DND-41 (cell line): ENCODE results near the gene GFY.
A peak's percentile ranks its signal among the peaks of the same experiment; 100 is the strongest.

ENCODE experiments used
- ATAC-seq: fragments of 200-7000 bp; cut with Tn5 transposase; 3 replicates; pipeline ENCODE4 v1.9.1; 2021; ENCODE audit warnings: low read depth; ENCODE audit not compliant: insufficient read depth
- DNase-seq: peaks from one replicate; pipeline ENCODE4 v3.0.0-alpha.2; 2020
- H2AFZ ChIP-seq: 2 replicates; pipeline ENCODE4 v1.6.0; 2012; ENCODE audit warnings: low read depth, low read length
- H3K27ac ChIP-seq: 2 replicates; pipeline ENCODE4 v1.5.1; 2012; ENCODE audit warnings: low read length, inconsistent platforms
- H3K27me3 ChIP-seq: fragments of 200-600 bp; sonication (generic); 2 replicates; pipeline ENCODE4 v1.6.0; 2012; ENCODE audit warnings: low read length, mild to moderate bottlenecking, inconsistent platforms; ENCODE audit not compliant: insufficient read depth, poor library complexity
- H3K36me3 ChIP-seq: 2 replicates; pipeline ENCODE4 v1.5.1; 2012; ENCODE audit warnings: low read length, inconsistent platforms; ENCODE audit not compliant: insufficient read depth
- H3K4me1 ChIP-seq: 2 replicates; pipeline ENCODE4 v1.5.1; 2012; ENCODE audit warnings: mild to moderate bottlenecking, low read length; ENCODE audit not compliant: insufficient read depth
- H3K4me2 ChIP-seq: 2 replicates; pipeline ENCODE4 v1.6.0; 2012; ENCODE audit warnings: mild to moderate bottlenecking, moderate library complexity, low read length, inconsistent platforms; ENCODE audit not compliant: insufficient read depth
- H3K4me3 ChIP-seq, 2 experiments: fragments of 200-600 bp in 1 of 2; shearing (Covaris generic) in 1 of 2; 2 replicates each; pipeline ENCODE4 v1.5.1; 2012 to 2016; ENCODE audit warnings: inconsistent platforms in 2 of 2, low read length in 2 of 2, mild to moderate bottlenecking in 2 of 2, low read depth in 1 of 2, moderate library complexity in 1 of 2
- H3K79me2 ChIP-seq: 2 replicates; pipeline ENCODE4 v1.6.0; 2012; ENCODE audit warnings: low read length, inconsistent platforms; ENCODE audit not compliant: insufficient read depth
- H3K9ac ChIP-seq: 2 replicates; pipeline ENCODE4 v1.6.0; 2012; ENCODE audit warnings: low read depth, mild to moderate bottlenecking, inconsistent platforms, low read length, moderate library complexity
- H3K9me3 ChIP-seq: 2 replicates; pipeline ENCODE4 v1.5.1; 2012; ENCODE audit warnings: low read length, moderate library complexity, mild to moderate bottlenecking, inconsistent platforms; ENCODE audit not compliant: insufficient read depth, severe bottlenecking
- H4K20me1 ChIP-seq: 2 replicates; pipeline ENCODE4 v1.6.0; 2012; ENCODE audit warnings: low read length; ENCODE audit not compliant: insufficient read depth
- EZH2 ChIP-seq: IDR thresholded peaks from 3 replicates; pipeline ENCODE4 v1.6.1; 2012; ENCODE audit warnings: borderline replicate concordance, low read depth, mild to moderate bottlenecking, moderate library complexity, low read length, inconsistent platforms; ENCODE audit not compliant: severe bottlenecking
- TF ChIP-seq, protein P1 (sequence below): IDR thresholded peaks from 2 replicates; pipeline ENCODE4 v1.5.1; 2012; ENCODE audit warnings: borderline replicate concordance, low read length, moderate library complexity, mild to moderate bottlenecking; ENCODE audit not compliant: poor library complexity, severe bottlenecking; ENCODE audit errors: extremely low read depth

The GFY gene

GRCh38 chr19:49441210-49441959 is 16.2 kb downstream of the GFY start, which contains the start of gene SLC17A7:
Gene SLC17A7, minus strand, starts transcription at chr19:49441527. Its CDS starts 148 bp downstream, at chr19:49441379.
- Histone ChIP-seq H3K4me3 (no peak within 1 kb of the TSS), H3K27ac (no peak within 1 kb of the TSS), H3K4me1 (peaks cover 16% of the 10 kb centered on the region), H3K9me3 (no peaks in the 10 kb centered on the region), H3K4me2 (no peak within 1 kb of the TSS), H3K27me3 (peaks cover 25% of the 10 kb centered on the region), H3K9ac (no peak within 1 kb of the TSS), H2AFZ (no peak within 1 kb of the TSS), H4K20me1 (peaks cover 4% of the 10 kb centered on the region; the same call in 1 of the 2 replicates), H3K36me3 (no peaks in the 10 kb centered on the region), H3K79me2 (no peaks in the 10 kb centered on the region)
- no peak for TF ChIP-seq EZH2
- TF ChIP-seq, protein P1, sequence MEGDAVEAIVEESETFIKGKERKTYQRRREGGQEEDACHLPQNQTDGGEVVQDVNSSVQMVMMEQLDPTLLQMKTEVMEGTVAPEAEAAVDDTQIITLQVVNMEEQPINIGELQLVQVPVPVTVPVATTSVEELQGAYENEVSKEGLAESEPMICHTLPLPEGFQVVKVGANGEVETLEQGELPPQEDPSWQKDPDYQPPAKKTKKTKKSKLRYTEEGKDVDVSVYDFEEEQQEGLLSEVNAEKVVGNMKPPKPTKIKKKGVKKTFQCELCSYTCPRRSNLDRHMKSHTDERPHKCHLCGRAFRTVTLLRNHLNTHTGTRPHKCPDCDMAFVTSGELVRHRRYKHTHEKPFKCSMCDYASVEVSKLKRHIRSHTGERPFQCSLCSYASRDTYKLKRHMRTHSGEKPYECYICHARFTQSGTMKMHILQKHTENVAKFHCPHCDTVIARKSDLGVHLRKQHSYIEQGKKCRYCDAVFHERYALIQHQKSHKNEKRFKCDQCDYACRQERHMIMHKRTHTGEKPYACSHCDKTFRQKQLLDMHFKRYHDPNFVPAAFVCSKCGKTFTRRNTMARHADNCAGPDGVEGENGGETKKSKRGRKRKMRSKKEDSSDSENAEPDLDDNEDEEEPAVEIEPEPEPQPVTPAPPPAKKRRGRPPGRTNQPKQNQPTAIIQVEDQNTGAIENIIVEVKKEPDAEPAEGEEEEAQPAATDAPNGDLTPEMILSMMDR, result no peak
- DNase-seq, result peak; percentile 30
- ATAC-seq, result no peak

DNA sequence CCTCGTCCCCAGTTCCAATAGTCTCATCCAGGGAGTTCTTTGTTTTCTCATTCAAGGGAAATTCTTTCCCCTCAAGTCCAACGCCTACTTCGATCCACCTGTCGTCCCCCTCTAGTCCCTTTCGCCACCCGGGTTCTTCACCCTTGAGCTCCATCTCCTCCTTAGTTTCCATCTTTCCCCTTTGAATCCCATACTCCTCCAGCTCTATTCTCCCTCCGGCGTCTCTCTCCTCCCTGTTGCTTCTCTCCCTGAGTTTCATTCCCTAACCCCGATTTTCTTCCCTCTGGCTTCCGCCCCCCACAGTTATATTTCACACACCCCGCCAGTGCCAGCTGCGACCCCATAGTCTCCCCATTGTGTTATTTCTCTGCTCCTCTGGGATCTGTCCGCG is 16.8 kb downstream of the GFY start:
- peaks cover 23% of the 10 kb centered on the region for H3K27me3 ChIP-seq
- H3K4me2 ChIP-seq, result no peak overlapping the region
- H3K36me3 ChIP-seq, result peaks cover 5% of the 10 kb centered on the region
- peaks cover 16% of the 10 kb centered on the region for H3K4me1 ChIP-seq
- TF ChIP-seq, protein P1, result no peak
- TF ChIP-seq EZH2, result no peak
- peaks cover 6% of the 10 kb centered on the region; the same call in 1 of the 2 replicates for H4K20me1 ChIP-seq
- no peak for ATAC-seq
- H3K27ac ChIP-seq, result no peak overlapping the region
- no peak for DNase-seq
- no peak overlapping the region for H3K9ac ChIP-seq
- H3K9me3 ChIP-seq, result no peaks in the 10 kb centered on the region
- no peak overlapping the region for H3K4me3 ChIP-seq
- no peaks in the 10 kb centered on the region for H3K79me2 ChIP-seq
- H2AFZ ChIP-seq, result no peak overlapping the region

GRCh38 chr19:49442354-49442753 is 17.2 kb downstream of the GFY start:
- H3K4me3 ChIP-seq, result no peak overlapping the region
- H3K36me3 ChIP-seq, result peaks cover 9% of the 10 kb centered on the region
- ATAC-seq (no peak), DNase-seq (no peak)
- H3K9ac ChIP-seq, result no peak overlapping the region
- H3K27ac ChIP-seq, result no peak overlapping the region
- peaks cover 22% of the 10 kb centered on the region for H3K27me3 ChIP-seq
- H4K20me1 ChIP-seq, result peaks cover 10% of the 10 kb centered on the region
- no peak for TF ChIP-seq EZH2
- TF ChIP-seq, protein P1, result no peak
- no peak overlapping the region for H3K4me2 ChIP-seq
- peaks cover 16% of the 10 kb centered on the region for H3K4me1 ChIP-seq
- no peaks in the 10 kb centered on the region for H3K9me3 ChIP-seq
- H2AFZ ChIP-seq, result no peak overlapping the region
- no peaks in the 10 kb centered on the region for H3K79me2 ChIP-seq
